ENCODE results near the gene HOXC6.

The HOXC6 gene

DNA sequence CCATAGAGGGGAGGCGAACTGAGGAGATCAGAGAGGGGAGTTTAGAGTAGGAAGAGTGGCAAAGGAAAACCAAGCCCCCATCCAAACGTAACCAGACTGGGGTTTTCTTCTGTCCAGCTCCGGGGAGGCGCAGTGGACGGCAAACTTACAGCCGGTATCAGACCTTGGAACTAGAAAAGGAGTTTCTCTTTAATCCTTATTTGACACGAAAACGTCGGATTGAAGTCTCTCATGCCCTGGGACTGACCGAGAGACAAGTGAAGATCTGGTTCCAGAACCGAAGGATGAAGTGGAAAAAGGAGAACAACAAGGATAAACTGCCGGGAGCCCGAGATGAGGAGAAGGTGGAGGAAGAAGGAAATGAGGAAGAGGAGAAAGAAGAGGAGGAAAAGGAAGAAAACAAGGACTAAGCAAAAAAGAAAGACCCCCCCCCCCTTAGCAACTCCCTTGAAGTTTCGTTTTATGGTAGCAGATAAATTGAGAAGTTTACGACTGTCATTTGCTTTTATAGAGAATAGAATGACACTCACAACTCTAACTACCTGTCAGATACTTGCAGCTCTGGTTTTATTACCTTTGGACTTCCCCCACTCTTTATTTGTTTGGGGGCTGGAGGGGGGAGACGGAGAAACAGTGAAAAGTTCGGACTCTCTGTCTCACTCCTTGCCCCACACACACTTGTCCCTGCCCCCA lies 17.1 kb upstream of the HOXC6 start (continued):
- TF ChIP-seq ZNF660 (tag by site-specific recombination; IDR thresholded peaks at IDR 0.05) = no peak
- TF ChIP-seq ZNF155 (tag by site-specific recombination; IDR thresholded peaks at IDR 0.05) = no peak
- TF ChIP-seq ZNF48 (tag by site-specific recombination; IDR thresholded peaks at IDR 0.05) = no peak
- no peak for TF ChIP-seq ZSCAN23 (tag by site-specific recombination; IDR thresholded peaks at IDR 0.05)
- TF ChIP-seq ZNF184 (tag by site-specific recombination; IDR thresholded peaks at IDR 0.05) = no peak
- TF ChIP-seq, protein P1, sequence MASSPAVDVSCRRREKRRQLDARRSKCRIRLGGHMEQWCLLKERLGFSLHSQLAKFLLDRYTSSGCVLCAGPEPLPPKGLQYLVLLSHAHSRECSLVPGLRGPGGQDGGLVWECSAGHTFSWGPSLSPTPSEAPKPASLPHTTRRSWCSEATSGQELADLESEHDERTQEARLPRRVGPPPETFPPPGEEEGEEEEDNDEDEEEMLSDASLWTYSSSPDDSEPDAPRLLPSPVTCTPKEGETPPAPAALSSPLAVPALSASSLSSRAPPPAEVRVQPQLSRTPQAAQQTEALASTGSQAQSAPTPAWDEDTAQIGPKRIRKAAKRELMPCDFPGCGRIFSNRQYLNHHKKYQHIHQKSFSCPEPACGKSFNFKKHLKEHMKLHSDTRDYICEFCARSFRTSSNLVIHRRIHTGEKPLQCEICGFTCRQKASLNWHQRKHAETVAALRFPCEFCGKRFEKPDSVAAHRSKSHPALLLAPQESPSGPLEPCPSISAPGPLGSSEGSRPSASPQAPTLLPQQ (tag by site-specific recombination; IDR thresholded peaks at IDR 0.05) = no peak
- no peak for TF ChIP-seq ZFHX2 (tag by site-specific recombination; conservative IDR thresholded peaks at IDR 0.05)
- no peak for TF ChIP-seq ZNF510 (tag by site-specific recombination; IDR thresholded peaks at IDR 0.05; ENCODE audit: insufficient replicate concordance)
- TF ChIP-seq ZBTB20 (tag by site-specific recombination; IDR thresholded peaks at IDR 0.05) = no peak
- peak; percentile 57; the same call in 1 of the 2 replicates for TF ChIP-seq ZNF18 (tag by site-specific recombination; IDR thresholded peaks at IDR 0.05)
- TF ChIP-seq ZBTB48 (tag by site-specific recombination; IDR thresholded peaks at IDR 0.05) = no peak
- no peak for TF ChIP-seq ZNF776 (tag by site-specific recombination; IDR thresholded peaks at IDR 0.05; ENCODE audit: borderline replicate concordance)
- TF ChIP-seq ZNF837 (tag by site-specific recombination; IDR thresholded peaks at IDR 0.05) = no peak
- no peak for TF ChIP-seq TRIM28 (IDR thresholded peaks at IDR 0.05; ENCODE audit: borderline replicate concordance, low read length)
- TF ChIP-seq AEBP2 (tag by site-specific recombination; IDR thresholded peaks at IDR 0.05; ENCODE audit: borderline replicate concordance) = no peak
- TF ChIP-seq ZNF350 (tag by site-specific recombination; IDR thresholded peaks at IDR 0.05) = no peak
- TF ChIP-seq KLF17 (tag by site-specific recombination; IDR thresholded peaks at IDR 0.05) = 0 out of 2 replicates have a peak, but pooled peaks have one; percentile 16
- TF ChIP-seq ZNF266 (tag by site-specific recombination; IDR thresholded peaks at IDR 0.05; ENCODE audit: low read depth) = no peak
- peak; percentile 20; the same call in 1 of the 2 replicates for TF ChIP-seq MZF1 (tag by site-specific recombination; IDR thresholded peaks at IDR 0.05; ENCODE audit: borderline replicate concordance)
- 0 out of 2 replicates have a peak, but pooled peaks have one; percentile 11 for TF ChIP-seq ZNF423 (tag by site-specific recombination; IDR thresholded peaks at IDR 0.05)
- no peak for TF ChIP-seq GLI4 (tag by site-specific recombination; IDR thresholded peaks at IDR 0.05)
- no peak for TF ChIP-seq ZNF335 (tag by site-specific recombination; conservative IDR thresholded peaks at IDR 0.05)
- TF ChIP-seq KLF9 (tag by site-specific recombination; IDR thresholded peaks at IDR 0.05; ENCODE audit: low read depth) = no peak
- no peak for TF ChIP-seq ZNF354C (tag by site-specific recombination; IDR thresholded peaks at IDR 0.05; ENCODE audit: borderline replicate concordance, low read depth)
- no peak for TF ChIP-seq SETDB1 (IDR thresholded peaks at IDR 0.05; ENCODE audit: insufficient read length, low read length)
- peak; percentile 81 for TF ChIP-seq TCF7L2 (IDR thresholded peaks at IDR 0.05; ENCODE audit: borderline replicate concordance, low read depth, low read length)
- no peak for TF ChIP-seq ZNF2 (tag by site-specific recombination; IDR thresholded peaks at IDR 0.05)
- no peak for TF ChIP-seq ZNF670 (tag by site-specific recombination; IDR thresholded peaks at IDR 0.05; ENCODE audit: low read depth)
- no peak for TF ChIP-seq ZNF791 (tag by site-specific recombination; IDR thresholded peaks at IDR 0.05)
- no peak for TF ChIP-seq ZSCAN30 (tag by site-specific recombination; IDR thresholded peaks at IDR 0.05)
- no peak for TF ChIP-seq ZNF792 (tag by site-specific recombination; IDR thresholded peaks at IDR 0.05)
- TF ChIP-seq ZNF548 (tag by site-specific recombination; IDR thresholded peaks at IDR 0.05) = no peak
- TF ChIP-seq BCL11A (tag by site-specific recombination; IDR thresholded peaks at IDR 0.05; ENCODE audit: low read depth) = peak; percentile 66; the same call in 1 of the 2 replicates
- peak; percentile 31; the same call in 1 of the 2 replicates for TF ChIP-seq ZBTB8A (tag by site-specific recombination; IDR thresholded peaks at IDR 0.05)
- peak; percentile 79 for TF ChIP-seq PRDM6 (tag by site-specific recombination; IDR thresholded peaks at IDR 0.05)
